PC-9 (cell line): ENCODE data around the gene CACNA2D4. TPM values are rescaled to one million over a fixed set of nuclear protein-coding genes. Genes with fewer than 3 reads are reported as not detected.

Source experiments
- BruUV-seq: library from RNA; stranded (reverse); fragments of 400-500 nt; replicated peaks from 2 replicates; lab custom pipeline; 2021; lab: Mats Ljungman, UMichigan
- CTCF ChIA-PET: fragments of 300-600 bp; sonication (Branson Sonifier 250); formaldehyde crosslinking; loops from one replicate; lab custom pipeline; 2022; ENCODE audit warnings: antibody characterized with exemption; lab: Charles Lee
- POLR2A ChIA-PET: fragments of 300-600 bp; sonication (Branson Sonifier 250); formaldehyde crosslinking; loops from one replicate; lab custom pipeline; 2022; ENCODE audit warnings: antibody characterized with exemption; ENCODE audit not compliant: unreplicated experiment; lab: Charles Lee
- DNase-seq, 2 experiments: peaks; one replicate each; pipeline versions ENCODE4 v3.0.0 to v3.0.0-alpha.2; 2015 to 2022; ENCODE audit warnings: mixed read lengths in 1 of 2
- H2AFZ ChIP-seq: fragments of 200-600 bp; sonication (generic); 2 replicates; pipeline ENCODE4 v1.8.1; 2017; ENCODE audit warnings: antibody characterized with exemption
- H3F3A ChIP-seq: fragments of 200-600 bp; sonication (generic); 2 replicates; pipeline ENCODE4 v1.8.1; 2017; ENCODE audit warnings: antibody characterized with exemption, mild to moderate bottlenecking, low read depth; ENCODE audit not compliant: insufficient read depth
- H3K27ac ChIP-seq: fragments of 200-600 bp; sonication (generic); 2 replicates; pipeline ENCODE4 v1.6.1; 2016; ENCODE audit warnings: mixed run types
- H3K27me3 ChIP-seq: fragments of 200-600 bp; sonication (generic); 2 replicates; pipeline ENCODE4 v1.6.1; 2016; ENCODE audit warnings: low read depth, mixed run types; ENCODE audit not compliant: insufficient read depth
- H3K36me3 ChIP-seq: fragments of 200-600 bp; sonication (generic); 2 replicates; pipeline ENCODE4 v1.6.1; 2016; ENCODE audit warnings: low read depth, mixed run types
- H3K4me1 ChIP-seq: fragments of 200-600 bp; sonication (generic); replicated peaks from 2 replicates; pipeline ENCODE4 v1.6.1; 2016; ENCODE audit warnings: mixed run types; ENCODE audit not compliant: insufficient read depth
- H3K4me2 ChIP-seq: fragments of 200-600 bp; sonication (generic); 2 replicates; pipeline ENCODE4 v1.6.1; 2017; ENCODE audit warnings: mixed run types
- H3K4me3 ChIP-seq: fragments of 200-600 bp; sonication (generic); 2 replicates; pipeline ENCODE4 v1.6.1; 2016; ENCODE audit warnings: mixed run types
- H3K79me2 ChIP-seq: fragments of 200-600 bp; sonication (generic); 2 replicates; pipeline ENCODE4 v1.6.1; 2017; ENCODE audit warnings: low read depth, mixed run types
- H3K9me2 ChIP-seq: fragments of 200-600 bp; sonication (generic); 2 replicates; pipeline ENCODE4 v1.8.1; 2017; ENCODE audit warnings: mild to moderate bottlenecking; ENCODE audit not compliant: insufficient read depth
- H3K9me3 ChIP-seq: fragments of 200-600 bp; sonication (generic); 2 replicates; pipeline ENCODE4 v1.8.1; 2016; ENCODE audit warnings: low read depth; ENCODE audit not compliant: insufficient read depth
- H4K20me1 ChIP-seq: fragments of 200-600 bp; sonication (generic); 2 replicates; pipeline ENCODE4 v1.8.1; 2017; ENCODE audit not compliant: insufficient read depth
- CTCF ChIP-seq: fragments of 200-600 bp; sonication (generic); conservative IDR thresholded peaks from 2 replicates; pipeline ENCODE4 v1.6.1; 2017; ENCODE audit warnings: mixed run types, antibody characterized with exemption, mild to moderate bottlenecking, moderate library complexity
- EZH2 ChIP-seq: fragments of 200-600 bp; sonication (generic); IDR thresholded peaks from 2 replicates; pipeline ENCODE4 v1.8.0; 2017; ENCODE audit warnings: antibody characterized with exemption, low read depth
- intact Hi-C: fragments of 100-400 bp; cut with micrococcal nuclease; formaldehyde crosslinking; loops from one replicate; pipeline ENCODE4 v1.10.0; 2022; ENCODE audit not compliant: unreplicated experiment
- total RNA-seq: library from RNA; stranded (reverse); gene quantifications from 2 replicates; pipeline ENCODE4 v1.2.3, GENCODE V29; 2021

CACNA2D4 gene
- total RNA-seq, 1 experiment from 2014 or later, result not detected

- peaks cover 15% of the 10 kb centered on the region for H3K4me1 ChIP-seq
- no peak overlapping the region for H2AFZ ChIP-seq
- peaks cover 9% of the 10 kb centered on the region; the same call in 1 of the 2 replicates for H4K20me1 ChIP-seq
- H3K27ac ChIP-seq, result 0 out of 2 replicates have a peak overlapping the region, but pooled peaks have one; percentile 5
- H3K4me2 ChIP-seq, result 0 out of 2 replicates have a peak overlapping the region, but pooled peaks have one; percentile 2
- H3K27me3 ChIP-seq, result no peaks in the 10 kb centered on the region
- no peaks in the 10 kb centered on the region for H3K9me3 ChIP-seq
- H3K9me2 ChIP-seq, result no peaks in the 10 kb centered on the region
- no peak overlapping the region for H3K4me3 ChIP-seq
- no TSS peak for BruUV-seq
- no peak for TF ChIP-seq EZH2
- TF ChIP-seq CTCF, result no peak
- H3F3A ChIP-seq, result peaks cover 38% of the 10 kb centered on the region
- ChIA-PET POLR2A (no interaction called here), CTCF (no interaction called here)
- intact Hi-C loops, result no loop called here
- peak in 1 of 2 experiments; percentile 43 for DNase-seq
- H3K79me2 ChIP-seq, result peaks cover 66% of the 10 kb centered on the region
- H3K36me3 ChIP-seq, result peaks cover 30% of the 10 kb centered on the region
These were observed 148.5 kb downstream of the CACNA2D4 start for GRCh38 chr12:1769809-1770494.

GRCh38 chr12:1768615-1769014, 149.8 kb downstream of the CACNA2D4 start:
- Histone ChIP-seq H3K9me2 (no peaks in the 10 kb centered on the region), H3K9me3 (no peaks in the 10 kb centered on the region), H3K36me3 (peaks cover 26% of the 10 kb centered on the region), H4K20me1 (peaks cover 9% of the 10 kb centered on the region; the same call in 1 of the 2 replicates), H3K79me2 (peaks cover 80% of the 10 kb centered on the region), H3F3A (peaks cover 30% of the 10 kb centered on the region), H3K4me3 (no peak overlapping the region), H3K27me3 (no peaks in the 10 kb centered on the region), H3K27ac (no peak overlapping the region), H3K4me2 (no peak overlapping the region), H3K4me1 (peaks cover 15% of the 10 kb centered on the region), H2AFZ (no peak overlapping the region)
- ChIA-PET CTCF (no interaction called here), POLR2A (no interaction called here)
- intact Hi-C loops, result no loop called here
- no TSS peak for BruUV-seq
- no peak for DNase-seq
- TF ChIP-seq EZH2, result no peak
- TF ChIP-seq CTCF, result no peak

- no peak overlapping the region for H2AFZ ChIP-seq
- peaks cover 88% of the 10 kb centered on the region for H3K79me2 ChIP-seq
- intact Hi-C loops, result no loop called here
- no TSS peak for BruUV-seq
- ChIA-PET CTCF (interaction anchor here (0.6 kb wide), 2 partner anchors 87 to 133 kb away, joined by 4 read pairs; no protein-coding TSS in a partner anchor), POLR2A (interaction anchor here (0.7 kb wide), 1 partner anchor 173 kb away, joined by 10 read pairs; no protein-coding TSS in a partner anchor)
- peaks cover 22% of the 10 kb centered on the region for H3K36me3 ChIP-seq
- TF ChIP-seq EZH2 (no peak), CTCF (no peak)
- H3K4me1 ChIP-seq, result peaks cover 15% of the 10 kb centered on the region
- H3K4me3 ChIP-seq, result no peak overlapping the region
- H3K9me2 ChIP-seq, result no peaks in the 10 kb centered on the region
- DNase-seq, result no peak
- peaks cover 30% of the 10 kb centered on the region; the same call in 1 of the 2 replicates for H3F3A ChIP-seq
- no peaks in the 10 kb centered on the region for H3K27me3 ChIP-seq
- no peak overlapping the region for H3K4me2 ChIP-seq
- H4K20me1 ChIP-seq, result peaks cover 9% of the 10 kb centered on the region; the same call in 1 of the 2 replicates
- 0 out of 2 replicates have a peak overlapping the region, but pooled peaks have one; percentile 0 for H3K27ac ChIP-seq
- no peaks in the 10 kb centered on the region for H3K9me3 ChIP-seq
These were observed 150.9 kb downstream of the CACNA2D4 start for GRCh38 chr12:1767407-1768090.
